NCI-H2227 treated with DMSO at 0.1 percent for 48 hours (cell line): ENCODE data around the gene SFT2D3.

Experiments
- DNase-seq: peaks from one replicate; lab custom pipeline; 2025; lab: John Stamatoyannopoulos, UW

Gene SFT2D3, protein sequence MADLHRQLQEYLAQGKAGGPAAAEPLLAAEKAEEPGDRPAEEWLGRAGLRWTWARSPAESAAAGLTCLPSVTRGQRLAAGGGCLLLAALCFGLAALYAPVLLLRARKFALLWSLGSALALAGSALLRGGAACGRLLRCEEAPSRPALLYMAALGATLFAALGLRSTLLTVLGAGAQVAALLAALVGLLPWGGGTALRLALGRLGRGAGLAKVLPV

DNA sequence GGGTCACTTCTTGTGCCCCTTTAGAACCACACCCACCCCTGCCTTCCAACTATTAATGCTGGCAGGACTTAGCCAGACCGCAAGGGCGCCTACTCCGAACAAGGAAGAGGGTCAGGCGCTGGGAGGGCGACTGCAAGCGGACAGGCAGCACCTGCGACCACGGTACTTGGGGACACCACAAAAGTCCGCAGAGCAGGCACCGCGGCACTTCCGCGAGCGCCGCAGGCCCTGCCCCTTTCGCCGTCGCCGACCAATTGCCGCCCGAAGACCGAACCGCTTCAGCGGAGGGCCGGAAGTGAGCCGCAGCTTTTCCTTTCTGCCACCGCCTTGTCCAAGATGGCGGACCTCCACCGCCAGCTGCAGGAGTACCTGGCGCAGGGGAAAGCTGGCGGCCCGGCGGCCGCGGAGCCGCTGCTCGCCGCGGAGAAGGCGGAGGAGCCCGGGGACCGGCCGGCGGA, at the start of gene SFT2D3:
TSS of gene SFT2D3 (plus strand) at position 305 of the 458 bp plus-strand sequence. CDS start at position 337, 32 bp downstream.
- DNase-seq, result peak; percentile 94

DNA sequence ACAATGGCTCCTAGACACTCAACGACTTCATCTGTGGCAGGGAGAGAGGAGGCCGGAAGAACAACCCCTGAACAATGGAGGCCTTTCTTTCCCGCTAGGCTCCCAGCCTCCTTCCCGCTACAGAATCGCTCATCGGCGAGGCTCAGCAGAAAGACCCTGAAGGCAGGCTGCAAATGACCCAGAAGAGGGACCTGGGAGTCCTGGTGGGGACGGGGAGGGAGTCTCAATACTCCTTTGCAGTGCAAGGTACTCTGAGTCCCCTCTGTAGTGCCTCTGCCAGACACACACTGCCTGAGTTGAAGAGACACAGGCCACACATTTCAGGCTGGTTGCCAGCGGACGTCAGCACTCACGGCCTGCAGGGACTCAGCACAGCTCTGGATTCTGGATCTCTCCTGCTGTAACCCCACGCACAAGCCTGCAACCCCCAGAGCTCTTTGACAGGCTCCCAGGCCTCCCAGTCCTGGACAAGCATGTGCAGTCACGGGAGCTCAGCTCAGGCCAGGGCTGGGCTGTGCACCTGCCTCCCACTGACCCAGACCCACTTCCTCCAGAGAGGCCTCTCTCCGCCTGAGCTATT, 49.2 kb upstream of the SFT2D3 start:
- no peak for DNase-seq

DNA sequence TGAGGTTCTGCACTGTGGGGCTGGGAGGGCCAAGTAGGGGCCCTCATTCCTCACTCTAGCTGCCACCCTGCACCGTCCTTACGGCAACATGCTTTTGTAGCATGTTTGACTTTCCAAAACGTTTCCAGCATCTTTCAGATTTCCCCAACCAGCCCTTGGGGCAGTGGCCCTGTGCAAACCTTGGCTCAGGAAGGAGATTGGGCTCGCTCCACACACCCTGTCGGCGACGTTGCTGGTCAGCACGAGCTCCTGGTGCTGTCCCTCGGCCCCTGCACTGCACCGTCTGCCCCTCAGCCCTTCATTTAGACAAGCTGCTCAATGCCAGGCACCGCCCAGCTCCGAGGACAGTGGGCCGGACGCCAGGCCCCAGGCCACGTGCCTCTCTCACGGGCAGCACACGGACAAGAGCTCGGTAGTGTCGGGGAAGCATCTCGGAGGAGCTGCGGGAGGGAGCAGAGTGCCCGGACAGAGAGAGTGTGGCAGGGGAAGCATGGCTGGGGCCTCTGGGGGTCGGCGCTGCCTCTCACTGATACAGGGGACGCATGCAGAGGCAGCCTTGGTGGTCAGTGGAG, 48.4 kb upstream of the SFT2D3 start:
- DNase-seq, result no peak

DNA sequence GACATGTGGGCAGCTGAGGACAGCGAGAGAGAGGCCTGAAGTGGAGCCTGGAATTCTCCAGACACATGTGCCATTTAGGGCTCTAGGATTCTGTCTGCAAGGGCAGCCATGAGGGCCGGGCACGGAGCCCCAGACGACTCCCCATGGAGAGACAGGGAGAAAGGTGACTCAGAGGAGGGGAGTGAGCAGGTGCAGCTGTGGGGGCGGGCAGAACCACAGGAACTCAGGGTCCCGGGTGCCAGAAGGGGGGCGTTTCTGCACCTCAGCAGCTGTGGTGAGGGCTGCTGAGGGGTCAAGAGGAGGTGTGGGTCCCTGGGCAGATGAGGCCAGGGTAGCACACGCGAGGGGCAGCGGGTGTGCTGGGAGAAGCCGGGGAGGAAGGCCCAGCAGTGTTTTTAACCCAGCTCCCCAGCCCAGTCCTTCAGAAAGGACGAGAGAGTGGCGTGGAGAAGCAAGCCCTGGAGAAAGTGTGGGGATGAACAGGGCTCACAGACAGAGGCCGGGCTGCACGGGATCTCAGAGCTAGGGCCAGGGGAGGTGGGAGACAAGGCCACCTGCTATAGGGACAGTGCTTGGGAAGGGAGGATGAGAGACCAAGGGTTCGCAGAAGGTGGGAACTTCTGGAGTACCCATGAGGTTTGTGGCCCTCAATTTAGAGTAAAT, 47.7 kb upstream of the SFT2D3 start:
- no peak for DNase-seq

DNA sequence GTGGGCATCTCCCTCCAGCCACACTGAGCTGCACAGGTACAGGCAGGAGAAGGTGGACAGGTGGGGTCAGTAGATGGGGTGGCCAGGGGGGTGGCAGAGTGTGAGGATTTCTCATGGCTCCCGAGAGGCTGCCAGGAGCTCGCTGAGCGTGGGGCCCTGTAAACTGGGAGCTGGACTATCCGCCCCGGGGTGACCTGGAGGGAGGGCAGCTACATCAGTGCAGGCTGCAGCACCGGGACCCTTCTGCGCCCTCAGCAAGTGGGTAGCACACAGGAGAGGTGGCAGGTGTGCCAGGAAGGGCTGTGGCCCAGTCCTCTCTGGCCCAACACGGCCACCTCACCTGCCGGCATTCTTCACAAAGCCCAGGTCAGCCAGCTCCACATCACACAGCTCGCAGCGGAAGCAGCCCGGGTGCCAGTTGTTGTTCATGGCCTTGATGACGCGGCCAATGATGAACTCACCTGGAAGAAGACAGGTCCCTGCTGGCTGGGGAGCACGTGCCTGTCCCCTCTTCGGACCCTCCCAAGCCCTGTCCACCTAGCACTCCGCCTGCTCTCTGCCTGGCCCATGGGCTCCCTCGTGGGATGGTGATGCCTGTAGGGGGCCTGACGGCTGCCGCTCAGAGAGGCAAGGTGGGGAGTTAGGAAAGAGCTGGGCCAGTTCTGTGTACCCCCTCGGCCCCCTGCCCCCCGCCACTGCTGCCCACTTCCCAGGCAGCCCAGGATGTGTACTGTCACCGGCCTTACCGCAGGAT, 47.0 kb upstream of the SFT2D3 start:
- DNase-seq, result no peak

DNA sequence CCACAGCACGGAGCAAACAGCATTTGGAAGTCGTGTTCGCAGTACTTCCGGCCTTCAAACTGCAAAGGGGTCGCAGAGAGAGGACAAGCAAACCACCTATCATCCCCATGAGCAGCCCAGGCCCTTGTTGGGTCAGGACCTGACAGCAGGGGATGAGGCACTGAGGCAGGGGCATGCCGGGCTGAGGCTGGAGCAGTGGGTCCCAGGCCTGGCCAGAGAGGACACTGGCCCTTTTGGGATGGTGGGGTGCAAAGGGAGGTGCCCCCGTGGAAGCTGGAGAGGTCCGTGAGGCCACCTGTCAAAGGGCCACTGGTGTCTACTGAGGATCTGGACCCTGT, 46.5 kb upstream of the SFT2D3 start:
- DNase-seq, result no peak

DNA sequence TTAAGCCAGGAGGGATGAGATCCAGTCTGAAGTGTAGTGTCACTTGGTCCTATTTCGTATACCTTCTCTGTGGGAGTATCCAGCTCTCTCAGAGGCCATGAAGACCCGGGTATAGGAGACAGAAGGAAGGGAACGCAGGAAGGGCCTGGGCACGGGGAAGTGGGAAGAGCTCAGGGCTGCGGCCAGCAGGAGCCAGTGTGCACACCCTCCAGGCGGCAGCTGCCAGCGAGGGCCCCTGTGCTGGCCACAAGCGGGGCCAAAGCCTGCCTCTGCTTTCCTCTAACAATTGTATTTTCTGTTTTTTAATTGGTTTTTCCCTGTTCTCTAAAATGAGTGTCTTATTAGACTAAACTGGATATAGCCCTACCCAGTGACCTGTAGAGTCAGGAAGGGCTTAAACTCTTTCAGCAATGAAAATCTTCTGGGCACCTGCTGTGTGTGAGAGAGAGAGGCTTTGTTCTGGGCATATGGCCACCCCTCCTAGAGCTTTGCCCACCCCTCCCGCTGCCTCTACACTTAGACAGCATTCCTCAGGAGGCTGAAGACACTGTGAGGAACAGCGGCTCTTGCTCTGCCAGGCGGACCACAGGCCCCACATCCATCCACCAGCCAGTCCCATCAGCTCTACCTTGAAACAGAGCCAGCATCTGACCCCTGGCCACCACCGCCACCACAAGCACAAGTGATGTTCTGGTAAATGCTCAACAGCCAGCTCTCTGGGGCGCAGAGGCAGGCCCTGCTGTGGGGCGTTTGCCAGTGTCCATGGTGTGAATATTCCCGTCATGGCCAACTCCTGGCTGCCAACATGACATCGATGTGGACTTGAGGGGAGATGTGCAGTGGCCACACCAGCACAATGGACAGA, 45.9 kb upstream of the SFT2D3 start:
- no peak for DNase-seq

DNA sequence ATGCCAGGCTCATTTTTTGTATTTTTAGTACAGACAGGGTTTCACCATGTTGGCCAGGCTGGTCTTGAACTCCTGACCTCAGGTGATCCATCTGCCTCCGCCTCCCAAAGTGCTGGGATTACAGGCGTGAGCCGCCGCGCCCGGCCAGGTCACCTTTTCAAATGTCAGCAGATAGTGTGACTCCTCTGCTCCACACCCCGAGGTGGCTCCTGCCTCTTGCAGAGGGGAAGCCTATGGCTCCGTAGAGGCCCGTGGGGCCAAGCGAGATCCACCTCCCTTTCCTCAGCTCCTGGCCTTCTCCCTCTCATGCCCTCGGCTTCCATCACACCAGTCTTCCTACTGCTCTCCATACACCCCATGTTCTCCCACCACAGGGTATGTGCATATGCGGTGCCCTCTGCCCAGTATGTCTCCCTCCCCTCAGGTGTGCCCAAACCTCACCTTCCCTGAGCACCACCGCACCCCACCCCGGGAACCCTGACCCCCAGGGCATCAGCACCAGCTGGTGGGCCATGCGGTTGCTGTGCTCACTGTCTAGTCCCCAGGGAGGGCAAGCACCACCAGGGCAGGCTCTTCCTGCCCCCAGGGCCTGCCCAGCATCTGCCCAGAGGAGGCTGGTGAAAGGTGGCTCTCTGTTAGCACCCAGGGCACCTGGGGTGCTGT, 44.6 kb upstream of the SFT2D3 start:
- no peak for DNase-seq

DNA sequence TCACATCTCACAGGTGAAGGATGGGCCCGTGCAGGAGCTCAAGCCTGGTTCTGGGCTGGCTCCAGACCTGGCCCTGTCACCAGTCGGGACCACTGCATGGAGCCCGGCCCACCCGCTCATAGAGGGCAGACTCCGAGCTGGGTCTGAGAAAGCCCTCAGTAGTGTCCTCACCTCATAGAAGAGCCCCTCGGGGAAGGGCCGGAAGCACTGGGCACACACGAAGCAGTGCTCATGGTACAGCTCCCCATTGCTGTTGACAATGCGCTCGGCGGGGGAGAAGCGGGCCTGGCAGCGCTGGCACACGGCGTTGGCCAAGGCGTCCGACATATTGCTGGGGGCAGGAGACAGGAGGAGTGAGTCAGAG, 44.1 kb upstream of the SFT2D3 start:
- no peak for DNase-seq

DNA sequence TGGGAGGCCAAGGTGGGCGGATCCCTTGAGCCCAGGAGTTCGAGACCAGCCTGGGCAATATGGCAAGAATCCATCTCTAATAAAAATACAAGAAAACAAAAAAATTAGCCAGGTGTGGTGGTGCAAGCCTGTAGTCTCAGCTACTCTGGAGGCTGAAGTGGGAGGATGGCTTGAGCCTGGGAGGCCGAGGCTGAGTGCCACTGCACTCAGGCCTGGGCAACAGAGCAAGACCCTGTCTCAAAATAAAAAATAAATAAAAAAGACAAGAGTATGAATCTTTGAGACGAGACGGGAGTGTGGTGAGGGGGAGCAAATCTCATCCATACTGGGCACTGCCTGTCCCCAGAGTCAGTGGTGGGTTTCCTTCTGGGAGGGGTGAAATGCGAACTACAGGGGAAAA, 43.2 kb upstream of the SFT2D3 start:
- no peak for DNase-seq

DNA sequence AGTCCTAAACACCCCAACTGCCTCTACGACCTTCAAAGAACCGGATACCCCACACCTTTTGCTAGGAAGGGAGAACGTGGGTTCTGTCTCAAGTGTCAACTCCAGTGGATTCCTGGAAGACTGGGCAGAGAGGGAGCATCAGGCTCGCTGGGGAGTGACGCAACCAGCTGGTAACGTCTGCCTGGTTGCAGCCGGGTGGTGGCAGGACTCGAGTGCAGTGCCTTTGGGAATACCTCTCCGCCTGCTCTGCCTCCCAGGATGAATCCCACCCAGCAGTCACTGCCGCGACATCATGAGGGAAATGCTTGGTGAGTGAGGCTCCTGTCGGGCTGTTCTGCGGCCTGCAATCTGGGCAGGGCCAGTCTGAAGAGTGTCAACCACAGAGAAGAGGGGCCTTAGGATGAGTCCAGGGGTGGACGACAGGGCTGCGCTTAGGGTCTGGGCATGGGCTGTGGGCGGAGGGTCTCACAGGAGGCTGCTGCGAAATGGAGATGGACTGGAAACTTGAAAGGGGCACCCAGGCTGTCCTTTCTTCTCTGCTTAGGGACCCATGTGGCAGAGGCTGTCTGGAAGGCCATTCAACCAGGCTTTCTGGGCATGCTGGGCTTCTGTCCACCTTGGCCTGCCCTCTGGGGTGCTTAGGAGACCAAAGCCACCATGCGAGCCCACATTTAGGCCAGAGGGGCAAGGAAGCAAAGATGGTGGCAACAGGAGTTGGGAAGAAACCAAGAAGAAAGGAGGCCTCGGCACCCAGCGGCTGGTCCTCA, 42.5 kb upstream of the SFT2D3 start:
- no peak for DNase-seq

DNA sequence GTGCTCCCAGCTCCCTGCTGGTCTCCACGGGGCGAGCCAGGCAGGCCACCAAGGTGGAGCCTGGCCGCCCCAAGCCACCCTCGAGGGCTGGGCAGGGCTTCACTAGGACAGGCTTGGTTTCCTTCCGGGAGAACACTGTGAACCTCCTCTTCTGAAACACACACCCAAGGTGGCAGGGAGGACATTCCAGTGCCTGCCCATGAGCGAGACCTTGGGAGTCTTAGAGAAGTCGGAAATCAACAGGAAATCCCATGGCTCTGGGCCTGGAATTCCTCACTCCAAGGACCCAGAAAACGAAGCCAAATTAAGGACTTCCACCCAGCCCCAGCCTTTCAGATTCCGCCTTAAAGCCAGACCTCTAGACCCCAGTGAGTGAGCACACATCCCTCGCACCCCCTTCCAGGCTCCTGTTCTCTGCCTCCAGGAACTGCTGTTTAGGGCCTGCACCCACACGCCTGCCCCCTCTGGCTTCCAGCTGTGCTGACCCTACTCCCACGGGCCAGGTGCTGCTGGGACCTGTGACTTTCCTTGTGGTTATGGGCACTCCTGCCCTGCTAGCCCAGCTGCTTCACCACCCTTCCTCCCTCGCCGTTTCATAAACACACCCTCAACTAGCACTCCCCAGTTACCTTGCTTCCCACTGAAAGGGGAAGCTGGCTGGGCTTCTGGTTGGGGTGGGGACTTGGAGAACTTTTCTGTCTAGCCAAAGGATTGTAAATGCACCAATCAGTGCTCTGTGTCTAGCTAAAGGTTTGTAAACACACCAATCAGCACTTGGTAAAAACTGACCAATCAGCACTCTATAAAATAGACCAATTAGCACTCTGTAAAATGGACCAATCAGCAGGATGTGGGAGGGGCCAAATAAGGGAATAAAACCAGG, 41.6 kb upstream of the SFT2D3 start:
- DNase-seq, result no peak

DNA sequence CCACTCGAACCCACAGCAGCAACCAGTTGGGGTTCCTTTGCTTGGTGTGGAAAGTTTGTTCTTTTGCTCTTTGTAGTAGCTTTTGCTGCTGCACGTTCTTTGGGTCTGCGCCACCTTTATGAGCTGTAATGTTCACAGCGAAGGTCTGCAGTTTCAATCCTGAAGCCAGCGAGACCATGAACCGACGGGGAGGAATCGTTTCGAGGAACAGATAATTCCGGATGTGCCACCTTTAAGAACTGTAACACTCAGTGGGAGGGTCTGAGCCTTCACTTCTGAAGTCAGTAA, 41.1 kb upstream of the SFT2D3 start:
- no peak for DNase-seq

DNA sequence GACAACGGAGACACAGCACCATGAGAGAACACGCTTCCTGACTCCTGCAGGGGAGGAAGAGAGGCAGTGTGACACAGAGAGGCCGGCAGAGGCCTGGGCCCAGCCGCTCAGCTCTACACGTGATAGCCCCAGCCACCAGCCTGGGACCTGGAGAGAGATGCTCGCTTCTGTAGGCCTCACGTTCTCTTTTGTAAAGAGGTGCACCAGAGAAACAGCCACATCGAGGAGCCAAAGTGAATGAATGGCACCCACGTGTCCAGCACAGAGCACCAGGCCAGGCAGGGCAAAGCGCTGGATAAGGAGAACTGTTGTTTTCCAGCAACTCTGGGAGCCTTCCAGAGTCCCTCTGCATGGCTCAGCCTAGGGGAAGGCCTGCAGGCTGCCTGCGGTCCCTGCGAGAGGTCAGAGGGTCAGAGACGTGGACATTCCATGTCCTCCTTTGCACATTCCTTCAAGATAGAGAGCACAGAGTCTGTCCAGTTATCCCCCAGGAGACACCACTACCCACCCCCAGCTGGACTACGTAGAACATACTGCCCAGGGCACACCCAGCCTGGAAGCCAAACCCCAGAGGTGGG, 40.1 kb upstream of the SFT2D3 start:
- DNase-seq, result no peak

DNA sequence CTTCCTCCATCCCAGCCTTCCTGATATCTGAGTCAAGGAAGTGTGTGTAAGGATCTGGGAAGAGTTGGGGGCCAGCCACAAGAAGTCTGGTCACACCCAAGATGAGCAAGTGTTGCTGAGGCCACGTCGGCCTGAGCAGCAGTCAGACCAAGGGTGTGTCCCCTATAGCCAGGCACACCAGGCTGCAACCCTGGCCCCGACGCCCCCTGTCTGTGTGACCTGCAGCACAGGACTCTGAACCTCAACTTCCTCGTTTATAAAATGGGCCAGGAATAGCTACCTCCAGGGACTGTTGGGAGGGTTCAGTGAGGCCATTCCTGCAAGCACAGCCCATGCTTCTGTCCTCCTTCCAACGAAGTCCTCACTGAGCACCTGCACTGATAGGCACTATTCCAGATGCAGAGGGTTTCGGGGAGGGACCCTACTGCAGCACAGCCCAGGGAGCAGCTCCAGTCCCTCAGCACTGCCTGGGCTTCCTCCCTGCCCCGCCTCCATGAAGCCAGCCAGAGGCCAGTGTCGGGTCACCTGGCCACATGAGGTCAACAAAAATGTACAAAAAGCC, 39.3 kb upstream of the SFT2D3 start:
- DNase-seq, result no peak

DNA sequence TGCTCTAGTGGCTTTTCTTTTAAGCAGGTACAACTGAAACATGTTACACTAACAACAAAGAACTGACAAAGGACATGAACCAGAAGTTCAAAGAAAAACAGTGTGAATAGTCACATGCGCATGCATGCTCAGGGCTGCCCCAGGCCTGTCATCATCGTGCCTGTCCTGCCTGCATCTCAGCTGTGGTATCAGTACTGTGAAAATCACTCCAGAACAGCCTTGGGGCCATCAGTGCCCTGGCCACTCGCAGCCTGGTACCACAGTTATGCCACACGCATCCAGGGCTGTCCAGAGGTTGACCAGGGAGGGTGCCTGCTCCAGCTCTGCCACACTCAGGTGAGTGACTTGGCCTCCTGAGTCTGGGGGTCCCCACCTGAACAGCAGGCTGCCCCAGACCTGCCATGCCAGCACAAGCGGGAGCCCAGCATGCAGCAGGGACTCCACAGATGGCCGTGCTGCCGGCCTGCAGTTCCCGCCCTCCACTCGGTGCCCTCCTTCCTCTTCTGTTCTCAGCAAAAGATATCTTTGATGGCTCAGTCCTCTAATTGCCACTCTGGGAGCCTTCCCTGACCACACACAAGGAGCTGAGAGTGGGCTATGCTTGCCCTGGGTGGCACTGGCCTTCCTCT, 38.2 kb upstream of the SFT2D3 start:
- no peak for DNase-seq

DNA sequence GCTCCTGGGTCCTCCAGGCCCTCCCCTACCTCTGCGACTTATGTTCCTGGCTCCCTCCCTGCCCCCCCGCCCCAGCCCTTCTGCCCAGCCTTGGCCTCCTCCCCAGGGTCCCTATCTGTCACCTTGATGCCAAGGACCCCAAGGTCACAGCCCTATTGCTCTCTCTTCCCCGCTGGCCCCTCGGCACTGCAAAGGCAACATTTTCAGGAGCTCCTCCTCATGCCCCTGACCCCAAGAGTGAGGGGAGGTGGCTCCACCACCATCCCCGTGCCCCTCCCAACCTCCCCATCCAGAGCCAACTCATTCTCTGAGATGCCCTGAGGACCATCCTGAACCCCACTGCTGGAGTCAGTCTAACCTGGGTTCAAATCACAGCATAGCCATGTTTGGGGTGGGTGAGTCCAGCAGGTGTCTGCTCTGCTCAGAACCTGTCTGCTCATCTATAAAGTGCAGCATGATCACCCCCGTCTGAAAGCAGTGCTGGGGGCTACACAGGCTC, 37.7 kb upstream of the SFT2D3 start:
- no peak for DNase-seq
